Mammary microvascular endothelial cell (primary cell): Measurements from ENCODE around the gene COG8. TPM values are rescaled to one million over a fixed set of nuclear protein-coding genes. Genes with fewer than 3 reads are reported as not detected.

Experiments
- total RNA-seq: library from RNA; depleted of rRNA; stranded (reverse); fragments of >200 nt; gene quantifications from 2 replicates; pipeline ENCODE4 v1.2.3, GENCODE V29; 2015

COG8 gene, protein sequence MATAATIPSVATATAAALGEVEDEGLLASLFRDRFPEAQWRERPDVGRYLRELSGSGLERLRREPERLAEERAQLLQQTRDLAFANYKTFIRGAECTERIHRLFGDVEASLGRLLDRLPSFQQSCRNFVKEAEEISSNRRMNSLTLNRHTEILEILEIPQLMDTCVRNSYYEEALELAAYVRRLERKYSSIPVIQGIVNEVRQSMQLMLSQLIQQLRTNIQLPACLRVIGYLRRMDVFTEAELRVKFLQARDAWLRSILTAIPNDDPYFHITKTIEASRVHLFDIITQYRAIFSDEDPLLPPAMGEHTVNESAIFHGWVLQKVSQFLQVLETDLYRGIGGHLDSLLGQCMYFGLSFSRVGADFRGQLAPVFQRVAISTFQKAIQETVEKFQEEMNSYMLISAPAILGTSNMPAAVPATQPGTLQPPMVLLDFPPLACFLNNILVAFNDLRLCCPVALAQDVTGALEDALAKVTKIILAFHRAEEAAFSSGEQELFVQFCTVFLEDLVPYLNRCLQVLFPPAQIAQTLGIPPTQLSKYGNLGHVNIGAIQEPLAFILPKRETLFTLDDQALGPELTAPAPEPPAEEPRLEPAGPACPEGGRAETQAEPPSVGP
- 30.9 and 34.4 TPM in 2 replicates for total RNA-seq

DNA sequence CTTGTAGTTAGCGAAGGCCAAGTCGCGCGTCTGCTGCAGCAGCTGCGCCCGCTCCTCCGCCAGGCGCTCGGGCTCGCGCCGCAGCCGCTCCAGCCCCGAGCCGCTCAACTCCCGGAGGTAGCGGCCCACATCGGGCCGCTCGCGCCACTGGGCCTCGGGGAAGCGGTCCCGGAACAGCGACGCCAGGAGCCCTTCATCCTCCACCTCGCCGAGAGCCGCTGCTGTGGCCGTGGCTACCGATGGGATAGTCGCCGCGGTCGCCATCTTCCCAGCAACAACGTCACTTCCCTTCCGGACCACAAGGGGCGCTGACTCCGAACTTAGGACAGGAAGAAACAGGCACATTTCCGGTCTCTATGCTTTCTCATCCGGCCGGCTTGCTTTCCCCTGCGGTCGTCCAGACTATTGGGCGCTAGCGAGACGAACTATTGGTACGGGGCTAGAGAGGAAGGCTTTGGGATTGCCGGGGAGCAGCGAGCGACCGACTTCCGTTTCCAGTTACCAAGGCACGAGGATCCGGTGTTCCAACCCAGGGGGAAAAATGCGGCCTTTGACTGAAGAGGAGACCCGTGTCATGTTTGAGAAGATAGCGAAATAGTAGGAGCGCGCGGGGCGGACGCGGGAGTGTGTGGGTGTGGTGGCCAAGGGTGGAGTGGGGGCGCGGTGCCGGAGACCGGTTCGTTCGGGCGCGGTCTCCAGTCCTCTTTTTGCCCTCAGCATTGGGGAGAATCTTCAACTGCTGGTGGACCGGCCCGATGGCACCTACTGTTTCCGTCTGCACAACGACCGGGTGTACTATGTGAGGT lies at the start of gene COG8, which contains the start of gene NIP7:
Gene COG8, minus strand, starts transcription at position 276 of the 806 bp plus-strand sequence. Its CDS starts 12 bp downstream, at position 264.
Gene NIP7, plus strand, starts transcription at position 484 of the 806 bp plus-strand sequence. Its CDS starts 58 bp downstream, at position 542.

DNA sequence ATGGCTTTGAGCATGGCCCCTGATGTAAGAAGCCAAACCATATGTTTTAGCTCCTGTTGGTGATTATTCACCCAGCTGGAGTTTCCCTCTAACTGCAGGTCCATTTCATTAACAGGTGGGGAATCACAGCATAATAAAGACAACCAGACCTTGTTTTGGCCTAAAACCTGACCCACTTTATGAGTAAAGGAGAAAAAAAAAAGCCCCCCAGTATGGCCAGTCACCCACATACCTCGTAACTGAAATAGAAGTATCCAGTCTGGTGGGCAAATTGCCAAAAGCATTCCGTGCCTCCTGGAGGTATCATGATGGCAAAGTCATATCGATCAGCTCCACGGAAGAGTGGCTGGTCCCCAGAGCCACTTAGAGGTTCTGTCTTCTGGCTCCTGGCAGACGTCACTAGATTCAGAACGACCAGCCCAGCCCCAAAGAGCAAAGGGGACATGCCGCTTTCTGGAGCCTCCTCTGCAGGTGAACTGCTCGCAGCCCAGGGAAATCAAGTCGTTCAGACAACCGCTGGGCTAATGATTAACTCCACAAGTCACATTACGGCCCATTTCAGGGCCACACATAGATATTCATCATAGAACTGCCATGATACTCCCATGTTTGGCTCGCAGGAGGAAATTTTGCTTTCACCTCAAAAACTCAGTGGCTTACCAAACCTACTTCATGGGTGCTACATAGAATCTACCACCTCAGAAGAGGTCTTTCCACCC lies 12.1 kb upstream of the COG8 start, which contains the start of gene TMED6:
Gene TMED6, minus strand, starts transcription at position 478 of the 719 bp plus-strand sequence. Its CDS starts 33 bp downstream, at position 445.

DNA sequence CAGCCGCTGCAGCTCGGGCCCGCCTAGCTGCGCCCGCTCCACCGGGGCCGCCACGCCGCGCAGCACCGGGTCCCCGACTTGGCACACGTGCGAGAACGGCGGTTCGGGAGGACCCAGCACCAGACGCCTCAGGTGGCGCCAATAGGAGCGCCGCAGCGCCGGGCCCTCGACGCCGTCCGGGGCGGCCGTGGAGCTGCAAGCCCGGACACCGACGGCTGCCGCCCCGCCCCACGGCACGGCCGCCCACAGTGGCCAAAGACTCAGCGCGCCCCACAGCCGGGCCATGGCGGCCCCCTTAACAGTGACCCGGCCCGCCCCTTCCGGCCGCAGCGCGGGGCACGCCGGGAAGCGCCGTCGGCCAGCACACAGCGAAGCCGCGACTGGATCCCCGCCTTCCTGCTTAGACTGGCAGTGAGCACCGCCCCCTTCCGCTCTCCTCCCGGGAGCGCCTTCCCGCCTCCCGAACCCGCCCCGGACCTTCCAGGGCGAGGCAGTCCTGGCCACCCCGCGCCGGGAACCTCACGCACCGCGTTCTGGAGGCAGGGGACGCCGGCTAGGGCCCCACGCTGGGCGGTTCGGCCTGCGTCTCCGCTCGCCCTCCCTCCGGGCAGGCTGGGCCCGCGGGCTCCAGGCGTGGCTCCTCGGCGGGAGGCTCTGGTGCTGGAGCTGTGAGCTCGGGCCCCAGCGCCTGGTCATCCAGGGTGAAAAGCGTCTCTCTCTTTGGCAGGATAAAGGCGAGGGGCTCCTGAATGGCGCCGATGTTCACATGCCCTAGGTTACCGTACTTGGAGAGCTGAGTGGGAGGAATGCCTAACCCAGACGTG lies 8.9 kb downstream of the COG8 start, which contains the start of gene PDF:
Gene PDF, minus strand, starts transcription at position 303 of the 824 bp plus-strand sequence. Its CDS starts 18 bp downstream, at position 285.

DNA sequence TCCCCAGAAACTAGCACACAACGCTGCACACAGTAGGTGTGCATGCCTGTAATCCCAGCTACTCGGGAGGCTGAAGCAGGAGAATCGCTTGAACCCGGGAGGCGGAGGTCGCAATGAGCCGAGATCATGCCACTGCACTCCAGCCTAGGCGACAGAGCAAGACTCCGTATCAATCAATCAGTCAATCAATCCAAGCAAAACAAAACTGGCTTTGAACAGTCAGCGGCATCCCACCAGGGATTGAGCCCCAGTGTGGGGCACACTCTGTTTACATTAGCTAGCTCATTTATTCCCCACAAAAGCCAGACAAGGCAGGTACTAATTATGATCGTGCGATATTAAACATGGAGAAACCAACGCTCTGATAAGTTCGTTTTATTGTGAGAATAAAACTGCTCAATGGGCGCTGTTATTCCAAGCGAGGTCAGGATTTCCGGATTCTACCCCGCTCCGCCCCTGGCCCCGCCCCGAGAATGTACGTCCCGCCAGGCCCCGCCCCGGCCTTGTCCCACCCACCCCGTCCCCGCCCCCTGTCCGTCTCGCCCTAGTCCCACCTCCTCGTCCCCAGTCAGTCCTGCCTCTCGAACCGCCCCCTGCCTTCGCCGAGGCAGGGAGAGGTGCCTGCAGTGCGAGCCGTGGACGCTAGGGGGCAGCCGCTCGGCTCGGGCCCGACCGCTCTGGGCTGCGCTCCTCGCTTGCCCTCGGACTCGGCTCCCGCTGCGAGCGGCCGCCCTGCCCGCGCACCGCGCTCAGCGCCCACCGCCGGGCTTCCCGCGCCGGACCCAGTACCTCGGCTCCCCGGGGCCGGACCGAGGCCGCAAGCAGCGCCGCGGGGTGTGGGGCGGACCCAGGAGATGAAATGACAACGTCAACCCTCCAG lies 28.5 kb downstream of the COG8 start, which contains the start of gene VPS4A:
Gene VPS4A, plus strand, starts transcription at position 698 of the 880 bp plus-strand sequence. Its CDS starts 162 bp downstream, at position 860.

Other genes with a start within 250 kb of the COG8 start
- gene HAS3, start 233.9 kb downstream of the COG8 start, total RNA-seq: 0.15 and 1.1 TPM in 2 replicates
- gene CHTF8, start 207.0 kb downstream of the COG8 start, total RNA-seq: 58.7 and 60.9 TPM in 2 replicates
- gene UTP4, start 206.9 kb downstream of the COG8 start, total RNA-seq: 20.5 and 23.1 TPM in 2 replicates
- 32.6 and 75.7 TPM in 2 replicates for gene SNTB2, start 152.4 kb downstream of the COG8 start, total RNA-seq
- gene VPS4A, start 28.2 kb downstream of the COG8 start, total RNA-seq: 38.4 and 41.5 TPM in 2 replicates
- gene PDF, start 9.0 kb downstream of the COG8 start, total RNA-seq: 22.1 and 22.5 TPM in 2 replicates
- 34.6 and 36.5 TPM in 2 replicates for gene NIP7, start 208 bp upstream of the COG8 start, total RNA-seq
- not detected in 2 replicates for gene TMED6, start 12.2 kb upstream of the COG8 start, total RNA-seq
- 7.0 and 16.4 TPM in 2 replicates for gene TERF2, start 46.4 kb upstream of the COG8 start, total RNA-seq
- 66.2 and 68.4 TPM in 2 replicates for gene CYB5B, start 85.1 kb upstream of the COG8 start, total RNA-seq
- gene NFAT5, start 226.4 kb upstream of the COG8 start, total RNA-seq: 8.9 and 10.5 TPM in 2 replicates